Vagina (tissue), 2 donors: ENCODE data around the gene AFF3. TPM values are rescaled to one million over a fixed set of nuclear protein-coding genes. Genes with fewer than 3 reads are reported as not detected.

ENCODE experiments used
- DNase-seq, 2 donors: peaks; one replicate each; pipeline ENCODE4 v3.0.0-alpha.2; 2017; ENCODE audit errors: extremely low spot score in 2 of 2
- H3K27ac ChIP-seq: fragments of 200-600 bp; sonication (generic); one replicate; pipeline ENCODE4 v1.5.1; 2019
- H3K27me3 ChIP-seq: fragments of 200-600 bp; sonication (generic); one replicate; pipeline ENCODE4 v1.5.1; 2019
- H3K36me3 ChIP-seq, 2 donors: fragments of 200-600 bp; sonication (generic); one replicate each; pipeline ENCODE4 v1.5.1; 2017 to 2019
- H3K4me1 ChIP-seq: fragments of 200-600 bp; sonication (generic); one replicate; pipeline ENCODE4 v1.5.1; 2019
- H3K4me3 ChIP-seq, 2 donors: fragments of 200-600 bp; sonication (generic); 1 replicate in 1 of 2; 2 replicates in 1 of 2; pipeline ENCODE4 v1.5.1; 2016 to 2019
- H3K9me3 ChIP-seq: fragments of 200-600 bp; sonication (generic); one replicate; pipeline ENCODE4 v1.5.1; 2019
- CTCF ChIP-seq, 3 experiments: fragments of 450-650 bp in 2 of 3; fragments of 200-600 bp in 1 of 3; sonication (generic) in 1 of 3; IDR thresholded peaks; one replicate each; pipeline ENCODE4 v1.5.1; 2017 to 2019; ENCODE audit warnings: antibody characterized with exemption in 3 of 3, mild to moderate bottlenecking in 2 of 3, moderate library complexity in 2 of 3
- POLR2A ChIP-seq, 2 donors: fragments of 450-650 bp; IDR thresholded peaks; one replicate each; pipeline ENCODE4 v1.6.1; 2017; ENCODE audit warnings: antibody characterized with exemption in 2 of 2, mild to moderate bottlenecking in 2 of 2, moderate library complexity in 2 of 2
- POLR2AphosphoS5 ChIP-seq, 2 donors: sonication (generic); formaldehyde crosslinking; IDR thresholded peaks; one replicate each; pipeline ENCODE4 v1.9.0; 2017; ENCODE audit warnings: antibody characterized with exemption in 2 of 2, mild to moderate bottlenecking in 2 of 2, low read depth in 1 of 2; ENCODE audit not compliant: insufficient read depth in 1 of 2
- intact Hi-C: fragments of 100-400 bp; cut with DNase I; formaldehyde crosslinking; loops from one replicate; pipeline ENCODE4 v1.15.1; 2023
- total RNA-seq: library from RNA; depleted of rRNA; stranded (reverse); fragments of >200 nt; gene quantifications from one replicate; pipeline ENCODE4 v1.2.3, GENCODE V29; 2016

Gene AFF3
- total RNA-seq, 1 donor from 2014 or later = 7.6 TPM

- no peaks in the 10 kb centered on the region for H3K4me1 ChIP-seq
- intact Hi-C loops = no loop called here
Observed at GRCh38 chr2:99816908-99817307, 325.5 kb downstream of the AFF3 start.

DNA sequence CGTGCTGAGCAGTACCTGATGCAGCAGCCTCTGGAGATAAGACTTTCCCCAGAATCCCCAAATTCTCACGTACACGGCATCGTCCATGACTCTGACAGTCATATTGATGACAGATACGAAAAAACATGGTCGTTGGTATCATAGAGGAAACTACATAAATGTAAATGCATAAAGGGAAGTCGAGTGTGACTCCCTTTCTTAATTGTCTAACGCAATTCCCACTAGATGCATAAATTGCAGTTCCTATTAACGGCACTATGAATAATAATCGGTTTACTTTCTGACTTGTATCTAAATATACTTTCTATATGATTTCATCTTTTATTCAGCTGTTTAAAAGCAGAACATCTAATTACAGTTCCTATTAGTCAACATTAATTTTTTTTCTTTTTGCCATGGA lies 330.0 kb downstream of the AFF3 start:
- no peaks in the 10 kb centered on the region for H3K4me1 ChIP-seq
- H3K4me3 ChIP-seq = no peak overlapping the region
- DNase-seq = no peak
- H3K36me3 ChIP-seq = no peaks in the 10 kb centered on the region
- intact Hi-C loops = no loop called here
- no peaks in the 10 kb centered on the region for H3K9me3 ChIP-seq
- no peak for TF ChIP-seq POLR2AphosphoS5 (IDR thresholded peaks at IDR 0.05; ENCODE audit: insufficient read depth in 1 of 2, low read depth in 1 of 2)
- H3K27me3 ChIP-seq = no peaks in the 10 kb centered on the region
- no peak overlapping the region for H3K27ac ChIP-seq

More at GRCh38 chr2:99816908-99817307, 325.5 kb downstream of the AFF3 start:
- DNase-seq = no peak
- TF ChIP-seq POLR2AphosphoS5 (IDR thresholded peaks at IDR 0.05; ENCODE audit: insufficient read depth in 1 of 2, low read depth in 1 of 2) (no peak), POLR2A (IDR thresholded peaks at IDR 0.05) (no peak), CTCF (IDR thresholded peaks at IDR 0.05) (no peak)
- Histone ChIP-seq H3K9me3 (no peaks in the 10 kb centered on the region), H3K27me3 (no peaks in the 10 kb centered on the region), H3K36me3 (no peaks in the 10 kb centered on the region), H3K4me3 (no peak overlapping the region), H3K27ac (no peak overlapping the region)

DNA sequence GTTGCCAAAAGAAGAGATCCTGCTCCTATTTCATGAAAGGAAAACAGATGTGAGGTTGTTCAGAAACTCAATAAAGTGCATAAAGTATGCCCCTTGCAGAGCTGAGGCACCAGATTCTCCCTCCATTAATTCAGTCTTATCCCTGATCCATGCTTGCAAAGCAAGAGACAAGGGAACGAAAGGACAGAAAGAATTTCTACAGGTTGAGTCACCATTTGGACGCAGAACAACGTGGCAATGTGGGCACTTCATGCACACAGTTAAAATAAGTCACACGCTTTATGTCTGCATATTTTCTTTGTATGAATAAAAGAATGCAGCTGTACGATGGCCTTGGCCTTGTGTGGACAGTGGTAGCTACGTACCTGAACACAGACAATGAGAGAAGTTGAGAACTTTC lies 330.8 kb downstream of the AFF3 start:
- Histone ChIP-seq H3K4me3 (no peak overlapping the region), H3K4me1 (no peaks in the 10 kb centered on the region), H3K27ac (no peak overlapping the region), H3K27me3 (no peaks in the 10 kb centered on the region), H3K9me3 (no peaks in the 10 kb centered on the region), H3K36me3 (no peaks in the 10 kb centered on the region)
- TF ChIP-seq POLR2A (IDR thresholded peaks at IDR 0.05) = no peak
- TF ChIP-seq POLR2AphosphoS5 (IDR thresholded peaks at IDR 0.05; ENCODE audit: insufficient read depth in 1 of 2, low read depth in 1 of 2) = no peak
- no peak for TF ChIP-seq CTCF (IDR thresholded peaks at IDR 0.05)
- intact Hi-C loops = no loop called here
- no peak for DNase-seq

GRCh38 chr2:99810225-99810624 lies 332.2 kb downstream of the AFF3 start:
- DNase-seq = no peak
- H3K9me3 ChIP-seq = no peaks in the 10 kb centered on the region
- H3K36me3 ChIP-seq = no peaks in the 10 kb centered on the region
- H3K27ac ChIP-seq = no peak overlapping the region
- H3K27me3 ChIP-seq = no peaks in the 10 kb centered on the region
- no peaks in the 10 kb centered on the region for H3K4me1 ChIP-seq
- no peak overlapping the region for H3K4me3 ChIP-seq
- TF ChIP-seq POLR2AphosphoS5 (IDR thresholded peaks at IDR 0.05; ENCODE audit: insufficient read depth in 1 of 2, low read depth in 1 of 2) = no peak
- TF ChIP-seq CTCF (IDR thresholded peaks at IDR 0.05) = no peak
- no peak for TF ChIP-seq POLR2A (IDR thresholded peaks at IDR 0.05)
- intact Hi-C loops = no loop called here

DNA sequence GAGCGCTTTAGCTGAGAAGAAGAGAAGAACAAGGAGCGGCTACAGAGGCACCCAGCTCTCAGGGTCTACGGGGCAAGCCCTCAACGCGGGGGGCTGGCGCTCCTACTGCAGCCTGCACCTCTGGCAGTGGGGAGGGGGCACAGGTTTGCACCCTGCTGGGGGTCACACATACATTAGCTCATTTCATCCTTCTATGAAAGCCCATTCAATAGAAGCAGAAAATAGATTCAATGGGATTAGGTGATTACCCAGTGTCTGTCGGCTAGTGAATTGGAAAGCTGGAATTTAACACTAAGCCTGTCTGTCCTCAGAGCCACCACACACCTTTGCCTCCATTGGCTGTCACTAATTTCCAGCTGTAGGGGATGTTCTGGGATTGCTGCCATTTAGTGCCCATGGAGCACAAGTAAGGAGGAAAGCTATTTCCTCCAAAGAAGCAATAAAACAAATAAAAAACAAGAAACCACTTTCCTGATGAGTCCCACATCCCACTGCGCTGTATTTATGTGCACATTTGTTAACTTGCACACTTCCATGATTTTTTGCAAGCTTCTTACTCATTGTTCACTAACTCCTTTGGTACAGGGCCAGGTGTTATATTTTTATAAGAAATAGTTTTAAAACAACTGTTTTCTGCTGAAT lies 333.0 kb downstream of the AFF3 start:
- Histone ChIP-seq H3K36me3 (no peaks in the 10 kb centered on the region), H3K27me3 (no peaks in the 10 kb centered on the region), H3K4me3 (no peak overlapping the region), H3K4me1 (no peaks in the 10 kb centered on the region), H3K27ac (no peak overlapping the region), H3K9me3 (no peaks in the 10 kb centered on the region)
- intact Hi-C loops = loop anchor here (5.0 kb wide), 1 partner anchor 242 kb away; no protein-coding TSS in a partner anchor
- TF ChIP-seq POLR2A (IDR thresholded peaks at IDR 0.05) (no peak), CTCF (IDR thresholded peaks at IDR 0.05) (no peak), POLR2AphosphoS5 (IDR thresholded peaks at IDR 0.05; ENCODE audit: insufficient read depth in 1 of 2, low read depth in 1 of 2) (no peak)
- no peak for DNase-seq
